ENCODE results near the gene NUP93. TPM values are rescaled to one million over a fixed set of nuclear protein-coding genes. Genes with fewer than 3 reads are reported as not detected.

The NUP93 gene
- total and polyA plus RNA-seq, 2 of the 8 experiments (the other 6 are each of a cell fraction or from before 2014, with no cell fraction given), result 147 to 201 TPM

DNA sequence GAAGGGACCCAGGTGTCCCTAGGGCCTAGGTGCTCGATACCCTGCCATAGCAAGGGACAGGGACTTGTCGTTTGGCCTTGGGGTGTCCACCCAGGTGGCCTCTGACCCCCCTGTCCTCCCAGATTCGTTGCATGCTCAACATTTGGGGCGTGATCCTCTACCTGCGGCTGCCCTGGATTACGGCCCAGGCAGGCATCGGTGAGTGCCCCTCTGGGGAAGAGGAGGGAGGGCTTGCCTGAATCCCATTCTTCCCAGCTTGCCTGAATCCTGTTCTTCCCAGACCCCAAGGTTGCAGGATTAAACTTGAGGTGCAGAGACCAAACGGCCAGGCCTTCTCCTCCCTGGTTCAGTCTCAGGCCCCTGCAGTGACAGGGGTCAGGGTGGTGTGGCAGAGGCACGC is 138.2 kb downstream of the NUP93 start:
- H3K56ac ChIP-seq (replicated peaks; ENCODE audit: insufficient read length, low read depth, low read length), result no peak overlapping the region
- H3K23ac ChIP-seq (ENCODE audit: insufficient read length), result no peak overlapping the region
- FAIRE-seq, result no peak
- H4K91ac ChIP-seq (replicated peaks; ENCODE audit: insufficient read length, low read length), result no peak overlapping the region
- no peak overlapping the region; the same call in 1 of the 2 replicates for H2AFZ ChIP-seq (ENCODE audit: low read length)
- H3K9me3 ChIP-seq (ENCODE audit: insufficient read depth in 2 of 2, low read depth in 1 of 2, low read length in 1 of 2), result no peaks in the 10 kb centered on the region
- WGBS, 2 experiments (ENCODE audit: extremely low coverage in 1 of 2, insufficient coverage in 1 of 2, insufficient read length in 1 of 2, insufficient replicate concordance in 2 of 2, low coverage in 1 of 2, low lambda C conversion rate in 2 of 2, missing lambda C conversion rate in 1 of 2), result 92% methylated on average over 5 of the region's 9 CpGs; no CpG with 5 or more reads in 1 of the 2 experiments
- H3K4me3 ChIP-seq (ENCODE audit: extremely low read depth in 1 of 4, insufficient read depth in 2 of 4, low read depth in 3 of 4, low read length in 4 of 4), result no peak overlapping the region
- no peak for DNase-seq (ENCODE audit: low read depth in 1 of 2, low spot score in 2 of 2)
- H3K4me1 ChIP-seq (replicated peaks in 1 of 4; ENCODE audit: control insufficient read depth in 3 of 4, insufficient read depth in 4 of 4, low read length in 3 of 4), result no peaks in the 10 kb centered on the region
- no peak overlapping the region for H2BK20ac ChIP-seq (ENCODE audit: low read length)
- TF ChIP-seq KDM5A (IDR thresholded peaks at IDR 0.05; ENCODE audit: low read length) (no peak), ATF2 (IDR thresholded peaks at IDR 0.05; ENCODE audit: low read length) (no peak), POLR2A (IDR thresholded peaks at IDR 0.05; ENCODE audit: control extremely low read depth in 1 of 2, low read depth in 2 of 2, low read length in 2 of 2) (no peak), CREB1 (IDR thresholded peaks at IDR 0.05) (no peak), FOSL1 (IDR thresholded peaks at IDR 0.05; ENCODE audit: insufficient read depth, low read depth, low read length) (no peak)
- H3K79me2 ChIP-seq (ENCODE audit: control insufficient read depth in 1 of 2, insufficient read depth in 2 of 2, low read length in 2 of 2), result no peaks in the 10 kb centered on the region
- no peak overlapping the region; the same call in 1 of the 2 replicates for H3K18ac ChIP-seq (ENCODE audit: extremely low read depth, low read length)
- no peak overlapping the region for H3K4me2 ChIP-seq (ENCODE audit: insufficient read depth in 1 of 2, low read depth in 2 of 2, low read length in 2 of 2)
- H2BK120ac ChIP-seq (replicated peaks; ENCODE audit: low read depth, low read length), result no peak overlapping the region
- no peak overlapping the region for H3K27ac ChIP-seq (ENCODE audit: low read depth, low read length)
- H2AK5ac ChIP-seq (ENCODE audit: low read depth, low read length), result no peak overlapping the region
- no peak overlapping the region for H2BK5ac ChIP-seq (ENCODE audit: low read depth, low read length)
- H4K8ac ChIP-seq (ENCODE audit: extremely low read depth, insufficient read depth, low read length), result no peak overlapping the region
- H3K27me3 ChIP-seq (replicated peaks in 1 of 4; ENCODE audit: control insufficient read depth in 3 of 4, extremely low read depth in 1 of 4, insufficient read depth in 3 of 4, low read length in 3 of 4), result no peaks in the 10 kb centered on the region
- ChIA-PET POLR2A (ENCODE audit: partially characterized antibody) (interaction anchor here (0.8 to 3.1 kb wide), 4 partner anchors 63 to 90 kb away, joined by 3 to 12 read pairs (median 3); no protein-coding TSS in a partner anchor), CTCF (ENCODE audit: partially characterized antibody) (interaction anchor here (0.7 to 6.3 kb wide), 24 partner anchors 11 to 335 kb away, joined by 3 to 102 read pairs (median 4); partner anchors contain the start of gene HERPUD1)
- H3K14ac ChIP-seq (ENCODE audit: insufficient read length), result no peak overlapping the region
- peaks cover 0 to 2% of the 10 kb centered on the region in 2 experiments for H4K20me1 ChIP-seq (replicated peaks in 1 of 2; ENCODE audit: control insufficient read depth in 1 of 2, insufficient read depth in 2 of 2, low read length in 2 of 2)
- H3K79me1 ChIP-seq (ENCODE audit: low read depth, low read length), result no peaks in the 10 kb centered on the region
- 0 out of 2 replicates have a peak overlapping the region, but pooled peaks have one; percentile 50 for H2BK12ac ChIP-seq (ENCODE audit: low read depth, low read length)
- no peak overlapping the region for H3K4ac ChIP-seq (replicated peaks; ENCODE audit: insufficient read length, low read depth, low read length)
- H4K5ac ChIP-seq (ENCODE audit: insufficient read length, low read depth, low read length), result no peak overlapping the region
- no peaks in the 10 kb centered on the region; the same call in 1 of the 2 replicates for H3K23me2 ChIP-seq (ENCODE audit: low read depth, low read length)
- H2BK15ac ChIP-seq (ENCODE audit: low read length), result no peak overlapping the region; the same call in 1 of the 2 replicates
- no peak overlapping the region for H3K9ac ChIP-seq (replicated peaks in 1 of 4; ENCODE audit: extremely low read depth in 1 of 4, low read depth in 3 of 4, low read length in 3 of 4)
- H3K36me3 ChIP-seq (ENCODE audit: control insufficient read depth in 2 of 4, insufficient read depth in 4 of 4, low read length in 3 of 4), result no peaks in the 10 kb centered on the region

Measured in H1 (cell line).